Esophagus muscularis mucosa (tissue), 4 donors: ENCODE results near the gene ACVRL1. TPM values are rescaled to one million over a fixed set of nuclear protein-coding genes. Genes with fewer than 3 reads are reported as not detected.
A peak's percentile ranks its signal among the peaks of the same experiment; 100 is the strongest.

Experiments used
- DNase-seq: peaks from one replicate; pipeline ENCODE4 v3.0.0-alpha.2; 2017; ENCODE audit errors: extremely low spot score
- H3K27ac ChIP-seq, 4 donors: fragments of 200-600 bp; sonication (generic); replicated peaks in 1 of 4; 1 replicate in 3 of 4; 2 replicates in 1 of 4; pipeline ENCODE4 v1.5.1; 2016 to 2019; ENCODE audit warnings: mild to moderate bottlenecking in 1 of 4
- H3K27me3 ChIP-seq, 4 donors: fragments of 200-600 bp; sonication (generic); one replicate each; pipeline versions ENCODE4 v1.5.1 to v1.6.0; 2016 to 2019
- H3K36me3 ChIP-seq, 4 donors: fragments of 200-600 bp; sonication (generic); one replicate each; pipeline ENCODE4 v1.5.1; 2016 to 2019
- H3K4me1 ChIP-seq, 4 donors: fragments of 200-600 bp; sonication (generic); one replicate each; pipeline ENCODE4 v1.5.1; 2016 to 2019
- H3K4me3 ChIP-seq, 4 donors: fragments of 200-600 bp; sonication (generic); 1 replicate in 2 of 4; 2 replicates in 2 of 4; pipeline ENCODE4 v1.5.1; 2016 to 2019; ENCODE audit warnings: mild to moderate bottlenecking in 4 of 4, moderate library complexity in 1 of 4
- H3K9me3 ChIP-seq, 4 donors: fragments of 200-600 bp; sonication (generic); 1 replicate in 3 of 4; 2 replicates in 1 of 4; pipeline ENCODE4 v1.5.1; 2016 to 2019
- CTCF ChIP-seq, 3 experiments: fragments of 200-600 bp in 2 of 3; fragments of 450-650 bp in 1 of 3; sonication (generic) in 2 of 3; IDR thresholded peaks; one replicate each; pipeline ENCODE4 v1.5.1; 2017 to 2019; ENCODE audit warnings: antibody characterized with exemption in 3 of 3, mild to moderate bottlenecking in 2 of 3, moderate library complexity in 1 of 3
- EP300 ChIP-seq: sonication (generic); formaldehyde crosslinking; IDR thresholded peaks from one replicate; pipeline ENCODE4 v1.6.1; 2017; ENCODE audit warnings: antibody characterized with exemption
- POLR2A ChIP-seq: fragments of 450-650 bp; IDR thresholded peaks from one replicate; pipeline ENCODE4 v1.6.1; 2017; ENCODE audit warnings: antibody characterized with exemption, moderate library complexity, mild to moderate bottlenecking, low read depth
- POLR2AphosphoS5 ChIP-seq, 2 donors: sonication (generic); formaldehyde crosslinking; IDR thresholded peaks; one replicate each; pipeline ENCODE4 v1.6.1; 2017; ENCODE audit warnings: antibody characterized with exemption in 2 of 2
- WGBS: methylation state at CpG from one replicate; pipeline ENCODE4 v1.1.5; 2018; 5-methylcytosine and 5-hydroxymethylcytosine counted together
- intact Hi-C: fragments of 100-400 bp; cut with DNase I; formaldehyde crosslinking; loops from one replicate; pipeline ENCODE4 v1.15.1; 2023
- total RNA-seq, 4 donors: library from RNA; depleted of rRNA; stranded (reverse); fragments of >200 nt; gene quantifications; one replicate each; pipeline versions ENCODE4 v1.1.0 to v1.2.1, GENCODE V29; 2016

Gene ACVRL1
- total RNA-seq, 4 donors from 2014 or later, result 124 to 149 (median 125) TPM

- Histone ChIP-seq H3K9me3 (peaks cover 0 to 6% (median 0%) of the 10 kb centered on the region in 4 donors), H3K36me3 (no peaks in the 10 kb centered on the region), H3K27me3 (peaks cover 0 to 34% (median 7%) of the 10 kb centered on the region in 4 donors), H3K27ac (peak overlapping the region; percentile 37 to 70 (median 59)), H3K4me3 (no peak overlapping the region), H3K4me1 (peaks cover 13 to 21% (median 17%) of the 10 kb centered on the region in 4 donors)
- intact Hi-C loops, result no loop called here
- DNase-seq, result no peak
- TF ChIP-seq EP300 (no peak), POLR2AphosphoS5 (IDR thresholded peaks at IDR 0.05) (peak; percentile 81 to 91), POLR2A (no peak), CTCF (IDR thresholded peaks at IDR 0.05) (no peak)
- WGBS, result 56% methylated on average over 10 of the region's 10 CpGs
These were observed 21.1 kb upstream of the ACVRL1 start for GRCh38 chr12:51886021-51886710.

GRCh38 chr12:51887476-51888315, 19.6 kb upstream of the ACVRL1 start, which contains the start of gene ANKRD33:
TSS of gene ANKRD33 (plus strand) at chr12:51888103. CDS start at chr12:51888187, 84 bp downstream.
- Histone ChIP-seq H3K27me3 (peaks cover 0 to 32% (median 7%) of the 10 kb centered on the region in 4 donors), H3K27ac (peak within 1 kb of the TSS in 1 of 4 donors; percentile 60), H3K4me3 (no peak within 1 kb of the TSS), H3K36me3 (no peaks in the 10 kb centered on the region), H3K4me1 (peaks cover 13 to 21% (median 17%) of the 10 kb centered on the region in 4 donors), H3K9me3 (no peaks in the 10 kb centered on the region)
- DNase-seq, result no peak
- TF ChIP-seq CTCF (IDR thresholded peaks at IDR 0.05) (no peak), POLR2A (no peak), EP300 (no peak), POLR2AphosphoS5 (IDR thresholded peaks at IDR 0.05) (no peak)
- intact Hi-C loops, result no loop called here
- 68% methylated on average over 25 of the region's 41 CpGs for WGBS

- Histone ChIP-seq H3K27me3 (peaks cover 0 to 32% (median 7%) of the 10 kb centered on the region in 4 donors), H3K4me1 (peaks cover 13 to 21% (median 17%) of the 10 kb centered on the region in 4 donors), H3K4me3 (no peak overlapping the region), H3K9me3 (no peaks in the 10 kb centered on the region), H3K27ac (no peak overlapping the region), H3K36me3 (no peaks in the 10 kb centered on the region)
- no peak for DNase-seq
- TF ChIP-seq CTCF (IDR thresholded peaks at IDR 0.05) (no peak), EP300 (no peak), POLR2A (no peak), POLR2AphosphoS5 (IDR thresholded peaks at IDR 0.05) (no peak)
- WGBS, result 84% methylated on average over 5 of the region's 15 CpGs
- intact Hi-C loops, result no loop called here
These were observed 18.7 kb upstream of the ACVRL1 start for GRCh38 chr12:51888316-51889215.
